Lower leg skin (tissue), 4 donors: Measurements from ENCODE around the gene ACVR1. TPM values are rescaled to one million over a fixed set of nuclear protein-coding genes. Genes with fewer than 3 reads are reported as not detected.

Source experiments
- DNase-seq, 2 donors: peaks; one replicate each; pipeline ENCODE4 v3.0.0-alpha.2; 2019; ENCODE audit warnings: low spot score in 2 of 2
- H3K4me3 ChIP-seq: fragments of 200-600 bp; sonication (generic); 2 replicates; pipeline ENCODE4 v1.5.1; 2017; ENCODE audit warnings: mild to moderate bottlenecking, low read depth; ENCODE audit not compliant: poor library complexity, severe bottlenecking
- CTCF ChIP-seq, 3 donors: fragments of 450-650 bp; IDR thresholded peaks; one replicate each; pipeline ENCODE4 v1.5.1; 2016; ENCODE audit warnings: antibody characterized with exemption in 3 of 3, mild to moderate bottlenecking in 3 of 3, moderate library complexity in 2 of 3
- POLR2A ChIP-seq, 2 donors: fragments of 450-650 bp; IDR thresholded peaks; one replicate each; pipeline ENCODE4 v1.6.1; 2016 to 2017; ENCODE audit warnings: antibody characterized with exemption in 2 of 2, mild to moderate bottlenecking in 1 of 2, moderate library complexity in 1 of 2
- WGBS, 2 donors: methylation state at CpG; one replicate each; pipeline ENCODE4 v1.1.5; 2018; 5-methylcytosine and 5-hydroxymethylcytosine counted together
- intact Hi-C: fragments of 100-400 bp; cut with DNase I; formaldehyde crosslinking; loops from one replicate; pipeline ENCODE4 v1.15.0; 2023; ENCODE audit warnings: low total_unique reads
- total RNA-seq, 4 donors: library from RNA; depleted of rRNA; stranded (reverse); fragments of >200 nt; gene quantifications; one replicate each; pipeline ENCODE4 v1.1.0, GENCODE V29; 2016

The ACVR1 gene
- total RNA-seq, 4 donors from 2014 or later, result 14.3 to 22.7 (median 15.2) TPM

DNA sequence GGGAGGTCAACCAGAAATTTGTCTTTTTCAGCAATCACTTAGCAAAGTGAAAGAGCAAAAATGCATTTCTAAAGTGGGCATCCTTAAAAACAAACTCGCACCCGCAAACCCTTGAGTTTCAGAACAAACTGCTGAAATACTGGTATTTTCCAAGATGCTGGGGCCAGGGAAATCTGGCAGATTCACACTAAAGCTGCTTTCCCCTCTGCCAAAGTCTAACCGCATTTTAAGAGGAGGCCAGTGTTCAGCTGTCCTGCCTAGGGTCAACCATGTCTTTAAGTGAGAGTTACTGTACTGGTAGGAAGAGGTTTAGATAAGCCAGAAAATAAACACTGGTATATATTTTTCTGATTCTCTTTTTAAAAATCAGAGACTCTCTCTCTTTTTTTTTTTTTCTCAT lies 55.9 kb downstream of the ACVR1 start:
- no peak overlapping the region for H3K4me3 ChIP-seq
- TF ChIP-seq POLR2A (IDR thresholded peaks at IDR 0.05) (no peak), CTCF (IDR thresholded peaks at IDR 0.05) (no peak)
- 65 to 69% methylated on average over 3 of the region's 3 CpGs for WGBS, 2 donors
- DNase-seq, result no peak
- intact Hi-C loops, result no loop called here

DNA sequence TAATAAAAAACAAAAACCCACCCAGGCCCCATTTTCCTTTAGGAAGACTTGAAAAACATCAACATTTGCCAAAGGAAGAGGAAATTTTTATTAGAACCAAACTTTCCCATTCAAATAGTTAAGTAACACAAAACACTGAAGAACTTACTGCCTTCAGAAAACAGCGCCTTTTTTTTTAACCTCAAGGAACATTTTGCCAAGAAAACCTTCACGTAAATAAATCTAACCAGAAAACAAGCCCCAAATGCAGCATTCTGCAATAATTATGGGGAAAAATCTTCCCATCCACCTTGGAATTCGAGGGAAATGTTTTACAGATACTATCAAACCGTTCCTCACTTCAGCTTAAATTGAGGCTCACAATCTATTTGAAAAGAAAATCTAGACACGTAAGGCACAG lies 56.4 kb downstream of the ACVR1 start:
- no peak for DNase-seq
- intact Hi-C loops, result no loop called here
- no peak overlapping the region for H3K4me3 ChIP-seq
- TF ChIP-seq POLR2A (IDR thresholded peaks at IDR 0.05), result no peak
- no peak for TF ChIP-seq CTCF (IDR thresholded peaks at IDR 0.05)
- 56 to 73% methylated on average over 5 of the region's 5 CpGs for WGBS, 2 donors

DNA sequence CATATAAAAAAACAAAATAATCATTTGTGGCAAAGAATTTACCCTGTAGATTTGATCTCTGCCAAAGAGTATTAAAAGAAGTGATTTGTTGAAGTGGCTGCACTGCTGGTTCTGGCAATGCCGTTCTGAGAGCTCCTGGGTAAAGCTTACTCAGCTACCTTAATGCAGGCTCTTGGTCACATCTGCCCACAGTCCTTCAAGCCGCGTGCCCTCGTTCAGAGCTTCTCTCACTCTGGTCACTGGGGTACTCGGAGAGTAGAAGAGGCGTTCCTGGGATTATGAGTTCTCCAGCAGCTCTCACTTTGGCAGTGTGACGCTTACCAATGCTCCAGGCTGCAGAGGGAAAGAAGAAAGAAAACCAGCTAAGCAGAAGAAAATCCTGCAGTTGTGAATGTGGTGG lies 57.9 kb downstream of the ACVR1 start:
- 98% methylated on average over 7 of the region's 7 CpGs for WGBS, 2 donors
- no peak for TF ChIP-seq CTCF (IDR thresholded peaks at IDR 0.05)
- TF ChIP-seq POLR2A (IDR thresholded peaks at IDR 0.05), result no peak
- no peak for DNase-seq
- no peak overlapping the region for H3K4me3 ChIP-seq
- intact Hi-C loops, result no loop called here

GRCh38 chr2:157815421-157815820 lies 60.7 kb downstream of the ACVR1 start:
- no peak overlapping the region for H3K4me3 ChIP-seq
- TF ChIP-seq POLR2A (IDR thresholded peaks at IDR 0.05) (no peak), CTCF (IDR thresholded peaks at IDR 0.05) (no peak)
- no peak for DNase-seq
- intact Hi-C loops, result no loop called here
- 97 to 98% methylated on average over 1 of the region's 1 CpG for WGBS, 2 donors

DNA sequence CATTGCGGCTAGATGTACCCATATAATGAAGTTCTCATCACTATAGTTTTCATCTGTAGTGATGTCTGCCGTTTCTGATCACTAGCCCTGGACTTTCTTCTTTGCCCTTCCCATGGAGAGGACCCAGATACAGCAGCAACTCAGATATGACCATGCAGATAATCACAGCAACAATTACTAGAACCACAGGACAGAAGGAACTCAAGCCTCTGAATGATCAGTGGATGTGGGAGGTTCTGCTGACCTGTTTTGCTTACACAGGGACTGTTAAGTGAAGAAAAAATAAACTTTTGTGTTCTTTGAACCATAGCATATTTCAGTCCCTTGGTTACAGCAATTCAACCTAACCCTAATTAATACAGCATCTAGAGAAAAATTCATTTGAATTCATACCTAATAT lies 62.7 kb downstream of the ACVR1 start:
- no peak for DNase-seq
- intact Hi-C loops, result no loop called here
- H3K4me3 ChIP-seq, result no peak overlapping the region
- no peak for TF ChIP-seq CTCF (IDR thresholded peaks at IDR 0.05)
- TF ChIP-seq POLR2A (IDR thresholded peaks at IDR 0.05), result no peak
- 96 to 97% methylated on average over 2 of the region's 2 CpGs for WGBS, 2 donors

GRCh38 chr2:157810037-157810436 lies 66.1 kb downstream of the ACVR1 start:
- DNase-seq, result no peak
- no peak for TF ChIP-seq POLR2A (IDR thresholded peaks at IDR 0.05)
- TF ChIP-seq CTCF (IDR thresholded peaks at IDR 0.05), result no peak

More at GRCh38 chr2:157810037-157810436, 66.1 kb downstream of the ACVR1 start:
- intact Hi-C loops, result no loop called here
- no peak overlapping the region for H3K4me3 ChIP-seq
- 50 to 79% methylated on average over 1 of the region's 1 CpG for WGBS, 2 donors
